SK-N-SH (cell line): ENCODE data around the gene TRIM28. TPM values are rescaled to one million over a fixed set of nuclear protein-coding genes. Genes with fewer than 3 reads are reported as not detected.

Experiments used
- CTCF ChIA-PET: fragments of 300-600, 350-600 bp; formaldehyde crosslinking; extraction: SDS; loops from one replicate; lab custom pipeline; 2021; lab: Yijun Ruan, JAX
- POLR2A ChIA-PET: fragments of 350-600 bp; sonication (Branson Sonifier 250); formaldehyde crosslinking; extraction: SDS; loops from one replicate; lab custom pipeline; 2020; ENCODE audit warnings: antibody characterized with exemption, inconsistent platforms; lab: Yijun Ruan, JAX
- DNase-seq: peaks from one replicate; pipeline ENCODE4 v3.0.0; 2012
- H2AFZ ChIP-seq: fragments of 200-600 bp; sonication (generic); 2 replicates; pipeline ENCODE4 v1.8.1; 2016; ENCODE audit warnings: antibody characterized with exemption, mild to moderate bottlenecking, low read depth
- H3F3A ChIP-seq: fragments of 200-600 bp; sonication (generic); replicated peaks from 2 replicates; pipeline ENCODE3; 2016; ENCODE audit warnings: antibody characterized with exemption, mild to moderate bottlenecking; ENCODE audit not compliant: insufficient read depth
- H3K27ac ChIP-seq, 2 experiments: fragments of 200-500 bp in 1 of 2; fragments of 200-600 bp in 1 of 2; sonication (Bioruptor generic) in 1 of 2; sonication (generic), shearing (Covaris generic) in 1 of 2; 2 replicates each; pipeline versions ENCODE4 v1.5.1 to v1.6.1; 2014 to 2016; ENCODE audit warnings: low read depth in 2 of 2, inconsistent platforms in 1 of 2, low read length in 1 of 2, mild to moderate bottlenecking in 1 of 2, mixed read lengths in 1 of 2
- H3K27me3 ChIP-seq: fragments of 200-600 bp; sonication (generic), shearing (Covaris generic); 2 replicates; pipeline ENCODE4 v1.6.1; 2016; ENCODE audit warnings: mixed run types; ENCODE audit not compliant: insufficient read depth
- H3K36me3 ChIP-seq, 2 experiments: fragments of 200-500 bp in 1 of 2; fragments of 200-600 bp in 1 of 2; sonication (Bioruptor generic) in 1 of 2; sonication (generic) in 1 of 2; replicated peaks in 1 of 2; 2 replicates each; pipeline versions ENCODE3 to v1.5.1; 2014 to 2016; ENCODE audit warnings: low read length in 1 of 2, mild to moderate bottlenecking in 1 of 2; ENCODE audit not compliant: insufficient read depth in 2 of 2, control insufficient read depth in 1 of 2
- H3K4me1 ChIP-seq, 2 experiments: fragments of 200-500 bp in 1 of 2; fragments of 200-600 bp in 1 of 2; sonication (Bioruptor generic) in 1 of 2; sonication (generic), shearing (Covaris generic) in 1 of 2; 2 replicates each; pipeline versions ENCODE4 v1.5.1 to v1.6.1; 2014 to 2016; ENCODE audit warnings: low read depth in 1 of 2, low read length in 1 of 2, mixed run types in 1 of 2; ENCODE audit not compliant: insufficient read depth in 2 of 2, control insufficient read depth in 1 of 2
- H3K4me2 ChIP-seq: fragments of 200-600 bp; sonication (generic), shearing (Covaris generic); 2 replicates; pipeline ENCODE4 v1.6.1; 2017; ENCODE audit warnings: mixed run types
- H3K4me3 ChIP-seq, 2 experiments: fragments of 200-500 bp in 1 of 2; fragments of 200-600 bp in 1 of 2; sonication (Bioruptor generic) in 1 of 2; sonication (generic), shearing (Covaris generic) in 1 of 2; 2 replicates each; pipeline versions ENCODE4 v1.5.1 to v1.8.1; 2014 to 2016; ENCODE audit warnings: low read depth in 2 of 2, inconsistent platforms in 1 of 2, low read length in 1 of 2, mild to moderate bottlenecking in 1 of 2, mixed read lengths in 1 of 2, moderate library complexity in 1 of 2
- H3K79me2 ChIP-seq: fragments of 200-600 bp; sonication (generic); 2 replicates; pipeline ENCODE4 v1.8.1; 2017; ENCODE audit warnings: mild to moderate bottlenecking; ENCODE audit not compliant: insufficient read depth
- H3K9ac ChIP-seq: fragments of 200-600 bp; sonication (generic); 2 replicates; pipeline ENCODE4 v1.6.1; 2017; ENCODE audit warnings: mixed run types
- H3K9me2 ChIP-seq: fragments of 200-600 bp; sonication (generic); 2 replicates; pipeline ENCODE4 v1.6.1; 2017; ENCODE audit warnings: mixed run types
- H3K9me3 ChIP-seq: fragments of 200-600 bp; sonication (generic); 2 replicates; pipeline ENCODE4 v1.6.1; 2017; ENCODE audit warnings: mixed run types, mild to moderate bottlenecking, moderate library complexity
- H4K20me1 ChIP-seq: fragments of 200-600 bp; sonication (generic); 2 replicates; pipeline ENCODE4 v1.6.1; 2017; ENCODE audit warnings: mild to moderate bottlenecking, mixed run types; ENCODE audit not compliant: insufficient read depth
- ELF1 ChIP-seq: IDR thresholded peaks from 2 replicates; pipeline ENCODE4 v1.4.0; 2012
- EZH2phosphoT487 ChIP-seq: fragments of 200-600 bp; sonication (generic); IDR thresholded peaks from 2 replicates; pipeline ENCODE4 v1.6.1; 2017; ENCODE audit warnings: low read depth, mixed run types, mild to moderate bottlenecking, antibody characterized with exemption, moderate library complexity, borderline replicate concordance
- FOSL2 ChIP-seq: IDR thresholded peaks from 2 replicates; pipeline ENCODE4 v1.4.0; 2012; ENCODE audit warnings: low read depth, mild to moderate bottlenecking, moderate library complexity, borderline replicate concordance
- FOXJ3 ChIP-seq: sonication (generic); formaldehyde crosslinking; IDR thresholded peaks from 2 replicates; pipeline ENCODE4 v1.5.1; 2020; ENCODE audit warnings: mild to moderate bottlenecking, missing genetic modification reagents
- FOXM1 ChIP-seq: IDR thresholded peaks from 2 replicates; pipeline ENCODE4 v1.4.0; 2012; ENCODE audit warnings: low read depth, mild to moderate bottlenecking
- GABPA ChIP-seq: IDR thresholded peaks from 2 replicates; pipeline ENCODE4 v1.4.0; 2012; ENCODE audit warnings: low read depth, mild to moderate bottlenecking
- GATA2 ChIP-seq: sonication (generic); formaldehyde crosslinking; IDR thresholded peaks from 2 replicates; pipeline ENCODE4 v1.5.0; 2020; ENCODE audit warnings: mild to moderate bottlenecking, missing genetic modification reagents
- JUND ChIP-seq: IDR thresholded peaks from 2 replicates; pipeline ENCODE4 v1.4.0; 2012
- MAX ChIP-seq: IDR thresholded peaks from 2 replicates; pipeline ENCODE4 v1.4.0; 2012; ENCODE audit warnings: low read depth
- NFIC ChIP-seq: IDR thresholded peaks from 2 replicates; pipeline ENCODE4 v1.4.0; 2012; ENCODE audit warnings: borderline replicate concordance
- PBX3 ChIP-seq: IDR thresholded peaks from 2 replicates; pipeline ENCODE4; 2012
- RAD21 ChIP-seq: IDR thresholded peaks from 2 replicates; pipeline ENCODE4 v1.6.1; 2012; ENCODE audit warnings: mild to moderate bottlenecking, low read length
- RFX5 ChIP-seq: IDR thresholded peaks from 2 replicates; pipeline ENCODE4 v1.6.1; 2012; ENCODE audit warnings: mild to moderate bottlenecking, improper control_type of control experiment, low read length
- SMC3 ChIP-seq: IDR thresholded peaks from 2 replicates; pipeline ENCODE4 v1.6.1; 2012; ENCODE audit warnings: low read depth, low read length, improper control_type of control experiment
- TCF12 ChIP-seq: IDR thresholded peaks from 2 replicates; pipeline ENCODE4 v1.4.0; 2012
- TEAD4 ChIP-seq: IDR thresholded peaks from 2 replicates; pipeline ENCODE4 v1.4.0; 2012; ENCODE audit warnings: mild to moderate bottlenecking, borderline replicate concordance; ENCODE audit not compliant: insufficient read depth
- YY1 ChIP-seq: IDR thresholded peaks from 2 replicates; pipeline ENCODE4 v1.4.0; 2012; ENCODE audit warnings: low read depth, mild to moderate bottlenecking
- WGBS: methylation state at CpG from one replicate; pipeline ENCODE4 v1.1.6; 2017; ENCODE audit warnings: low lambda C conversion rate; 5-methylcytosine and 5-hydroxymethylcytosine counted together
- polyA plus RNA-seq, 3 experiments: library from polyadenylated mRNA; depleted of rRNA; stranded (reverse); fragments of >200 nt; gene quantifications; 2 replicates each; pipeline ENCODE4 v1.2.3, GENCODE V29; 2012
- TF ChIP-seq, protein P1 (sequence below): fragments of 150-350 bp; IDR thresholded peaks from 2 replicates; pipeline ENCODE4 v1.6.1; 2016; ENCODE audit warnings: mild to moderate bottlenecking, low read depth, low read length
- TF ChIP-seq, protein P2 (sequence below): fragments of 200-600 bp; sonication (generic); IDR thresholded peaks from 2 replicates; pipeline ENCODE4 v1.6.1; 2017; ENCODE audit warnings: antibody characterized with exemption, mild to moderate bottlenecking, moderate library complexity
- TF ChIP-seq, protein P3 (sequence below): IDR thresholded peaks from 2 replicates; pipeline ENCODE4 v1.6.1; 2012; ENCODE audit warnings: mild to moderate bottlenecking, low read depth, low read length, moderate library complexity

TRIM28 gene
- polyA plus RNA-seq, 1 of the 3 experiments (the other 2 are of a cell fraction), result 594 TPM

GRCh38 chr19:58531034-58531840 lies 12.6 kb upstream of the TRIM28 start:
- no peaks in the 10 kb centered on the region for H3F3A ChIP-seq
- no peak overlapping the region for H3K4me2 ChIP-seq
- POLR2A ChIA-PET, result interaction anchor here (1.2 kb wide), 1 partner anchor 11 kb away, joined by 4 read pairs; the partner anchor contains the start of gene ZBTB45
- no peak overlapping the region for H3K27ac ChIP-seq
- no peaks in the 10 kb centered on the region for H3K9me2 ChIP-seq
- H3K4me1 ChIP-seq, result no peaks in the 10 kb centered on the region; a peak in 1 of 4 replicates
- H3K4me3 ChIP-seq, result no peak overlapping the region
- H3K27me3 ChIP-seq, result peaks cover 22% of the 10 kb centered on the region; the same call in 1 of the 2 replicates
- DNase-seq, result no peak
- no peaks in the 10 kb centered on the region for H3K9me3 ChIP-seq
- H4K20me1 ChIP-seq, result no peaks in the 10 kb centered on the region
- TF ChIP-seq EZH2phosphoT487 (no peak), GATA2 (CRISPR knock-in tag) (no peak), FOXJ3 (CRISPR knock-in tag) (no peak), RAD21 (no peak), FOXM1 (no peak), RFX5 (no peak), ELF1 (no peak), NFIC (no peak), YY1 (no peak), PBX3 (no peak), GABPA (no peak), JUND (no peak), TCF12 (no peak), MAX (no peak), FOSL2 (no peak), SMC3 (no peak), TEAD4 (no peak)
- TF ChIP-seq, protein P1, sequence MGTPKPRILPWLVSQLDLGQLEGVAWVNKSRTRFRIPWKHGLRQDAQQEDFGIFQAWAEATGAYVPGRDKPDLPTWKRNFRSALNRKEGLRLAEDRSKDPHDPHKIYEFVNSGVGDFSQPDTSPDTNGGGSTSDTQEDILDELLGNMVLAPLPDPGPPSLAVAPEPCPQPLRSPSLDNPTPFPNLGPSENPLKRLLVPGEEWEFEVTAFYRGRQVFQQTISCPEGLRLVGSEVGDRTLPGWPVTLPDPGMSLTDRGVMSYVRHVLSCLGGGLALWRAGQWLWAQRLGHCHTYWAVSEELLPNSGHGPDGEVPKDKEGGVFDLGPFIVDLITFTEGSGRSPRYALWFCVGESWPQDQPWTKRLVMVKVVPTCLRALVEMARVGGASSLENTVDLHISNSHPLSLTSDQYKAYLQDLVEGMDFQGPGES, result no peak
- TF ChIP-seq, protein P2, sequence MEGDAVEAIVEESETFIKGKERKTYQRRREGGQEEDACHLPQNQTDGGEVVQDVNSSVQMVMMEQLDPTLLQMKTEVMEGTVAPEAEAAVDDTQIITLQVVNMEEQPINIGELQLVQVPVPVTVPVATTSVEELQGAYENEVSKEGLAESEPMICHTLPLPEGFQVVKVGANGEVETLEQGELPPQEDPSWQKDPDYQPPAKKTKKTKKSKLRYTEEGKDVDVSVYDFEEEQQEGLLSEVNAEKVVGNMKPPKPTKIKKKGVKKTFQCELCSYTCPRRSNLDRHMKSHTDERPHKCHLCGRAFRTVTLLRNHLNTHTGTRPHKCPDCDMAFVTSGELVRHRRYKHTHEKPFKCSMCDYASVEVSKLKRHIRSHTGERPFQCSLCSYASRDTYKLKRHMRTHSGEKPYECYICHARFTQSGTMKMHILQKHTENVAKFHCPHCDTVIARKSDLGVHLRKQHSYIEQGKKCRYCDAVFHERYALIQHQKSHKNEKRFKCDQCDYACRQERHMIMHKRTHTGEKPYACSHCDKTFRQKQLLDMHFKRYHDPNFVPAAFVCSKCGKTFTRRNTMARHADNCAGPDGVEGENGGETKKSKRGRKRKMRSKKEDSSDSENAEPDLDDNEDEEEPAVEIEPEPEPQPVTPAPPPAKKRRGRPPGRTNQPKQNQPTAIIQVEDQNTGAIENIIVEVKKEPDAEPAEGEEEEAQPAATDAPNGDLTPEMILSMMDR, result no peak
- TF ChIP-seq, protein P3, sequence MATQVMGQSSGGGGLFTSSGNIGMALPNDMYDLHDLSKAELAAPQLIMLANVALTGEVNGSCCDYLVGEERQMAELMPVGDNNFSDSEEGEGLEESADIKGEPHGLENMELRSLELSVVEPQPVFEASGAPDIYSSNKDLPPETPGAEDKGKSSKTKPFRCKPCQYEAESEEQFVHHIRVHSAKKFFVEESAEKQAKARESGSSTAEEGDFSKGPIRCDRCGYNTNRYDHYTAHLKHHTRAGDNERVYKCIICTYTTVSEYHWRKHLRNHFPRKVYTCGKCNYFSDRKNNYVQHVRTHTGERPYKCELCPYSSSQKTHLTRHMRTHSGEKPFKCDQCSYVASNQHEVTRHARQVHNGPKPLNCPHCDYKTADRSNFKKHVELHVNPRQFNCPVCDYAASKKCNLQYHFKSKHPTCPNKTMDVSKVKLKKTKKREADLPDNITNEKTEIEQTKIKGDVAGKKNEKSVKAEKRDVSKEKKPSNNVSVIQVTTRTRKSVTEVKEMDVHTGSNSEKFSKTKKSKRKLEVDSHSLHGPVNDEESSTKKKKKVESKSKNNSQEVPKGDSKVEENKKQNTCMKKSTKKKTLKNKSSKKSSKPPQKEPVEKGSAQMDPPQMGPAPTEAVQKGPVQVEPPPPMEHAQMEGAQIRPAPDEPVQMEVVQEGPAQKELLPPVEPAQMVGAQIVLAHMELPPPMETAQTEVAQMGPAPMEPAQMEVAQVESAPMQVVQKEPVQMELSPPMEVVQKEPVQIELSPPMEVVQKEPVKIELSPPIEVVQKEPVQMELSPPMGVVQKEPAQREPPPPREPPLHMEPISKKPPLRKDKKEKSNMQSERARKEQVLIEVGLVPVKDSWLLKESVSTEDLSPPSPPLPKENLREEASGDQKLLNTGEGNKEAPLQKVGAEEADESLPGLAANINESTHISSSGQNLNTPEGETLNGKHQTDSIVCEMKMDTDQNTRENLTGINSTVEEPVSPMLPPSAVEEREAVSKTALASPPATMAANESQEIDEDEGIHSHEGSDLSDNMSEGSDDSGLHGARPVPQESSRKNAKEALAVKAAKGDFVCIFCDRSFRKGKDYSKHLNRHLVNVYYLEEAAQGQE, result no peak
- H2AFZ ChIP-seq, result no peak overlapping the region
- WGBS, result 36% methylated on average over 10 of the region's 10 CpGs
- H3K36me3 ChIP-seq, result no peaks in the 10 kb centered on the region
- CTCF ChIA-PET, result no interaction called here
- no peak overlapping the region for H3K9ac ChIP-seq
- H3K79me2 ChIP-seq, result no peaks in the 10 kb centered on the region
